IMR-90 (cell line): ENCODE measurements around the gene IFI30. TPM values are rescaled to one million over a fixed set of nuclear protein-coding genes. Genes with fewer than 3 reads are reported as not detected.

Experiments used
- ATAC-seq: fragments of 200-7000 bp; cut with Tn5 transposase; 2 replicates; pipeline ENCODE4 v1.9.1; 2020; ENCODE audit warnings: low read depth, mild to moderate bottlenecking, moderate library complexity
- BruUV-seq: library from RNA; stranded (reverse); fragments of 400-500 nt; replicated peaks from 2 replicates; lab custom pipeline; 2021; lab: Mats Ljungman, UMichigan
- CTCF ChIA-PET: fragments of 300-600 bp; formaldehyde crosslinking; extraction: SDS; loops from one replicate; lab custom pipeline; 2021; ENCODE audit warnings: antibody characterized with exemption; lab: Yijun Ruan, JAX
- POLR2A ChIA-PET: fragments of 300-600 bp; sonication (Branson Sonifier 250); formaldehyde crosslinking; loops from one replicate; lab custom pipeline; 2022; ENCODE audit warnings: antibody characterized with exemption; ENCODE audit not compliant: unreplicated experiment; lab: Charles Lee
- DNase-seq: peaks from one replicate; pipeline ENCODE4 v3.0.0; 2013
- H2AFZ ChIP-seq: replicated peaks from 2 replicates; pipeline ENCODE3; 2013; ENCODE audit warnings: low read length, mild to moderate bottlenecking; ENCODE audit not compliant: poor library complexity
- H2AK5ac ChIP-seq: 2 replicates; pipeline ENCODE4 v1.6.1; 2013; ENCODE audit warnings: low read depth, low read length, inconsistent platforms
- H2AK9ac ChIP-seq: replicated peaks from 2 replicates; pipeline ENCODE3; 2013; ENCODE audit warnings: mild to moderate bottlenecking, low read depth, low read length, moderate library complexity; ENCODE audit not compliant: poor library complexity
- H2BK120ac ChIP-seq: 2 replicates; pipeline ENCODE4 v1.6.1; 2013; ENCODE audit warnings: low read depth, low read length, inconsistent platforms
- H2BK15ac ChIP-seq: 3 replicates; pipeline ENCODE4 v1.6.1; 2013; ENCODE audit warnings: low read depth, low read length, inconsistent platforms
- H2BK20ac ChIP-seq: 2 replicates; pipeline ENCODE4 v1.6.1; 2013; ENCODE audit warnings: low read depth, mild to moderate bottlenecking, inconsistent platforms, low read length, moderate library complexity
- H2BK5ac ChIP-seq: 2 replicates; pipeline ENCODE4 v1.6.1; 2013; ENCODE audit warnings: mild to moderate bottlenecking, low read depth, low read length, inconsistent platforms; ENCODE audit not compliant: poor library complexity, severe bottlenecking
- H3K14ac ChIP-seq: replicated peaks from 2 replicates; pipeline ENCODE4 v1.6.1; 2013; ENCODE audit warnings: low read depth, low read length, inconsistent platforms
- H3K18ac ChIP-seq: 2 replicates; pipeline ENCODE4 v1.6.1; 2013; ENCODE audit warnings: low read depth, low read length, control low read depth
- H3K23ac ChIP-seq: 2 replicates; pipeline ENCODE4 v1.6.1; 2013; ENCODE audit warnings: low read depth, low read length, inconsistent platforms
- H3K27ac ChIP-seq: 2 replicates; pipeline ENCODE4 v1.5.1; 2013; ENCODE audit warnings: mild to moderate bottlenecking, control low read depth, low read length; ENCODE audit not compliant: insufficient read depth
- H3K27me3 ChIP-seq: 2 replicates; pipeline ENCODE4 v1.6.1; 2013; ENCODE audit warnings: low read length; ENCODE audit not compliant: control insufficient read depth, insufficient read depth
- H3K36me3 ChIP-seq: 2 replicates; pipeline ENCODE4 v1.6.1; 2013; ENCODE audit warnings: low read length, mixed read lengths; ENCODE audit not compliant: control insufficient read depth, insufficient read depth
- H3K4ac ChIP-seq: 2 replicates; pipeline ENCODE4 v1.6.1; 2013; ENCODE audit warnings: low read depth, low read length, inconsistent platforms
- H3K4me1 ChIP-seq: 2 replicates; pipeline ENCODE4 v1.6.1; 2013; ENCODE audit warnings: low read length, mixed read lengths; ENCODE audit not compliant: control insufficient read depth, insufficient read depth
- H3K4me2 ChIP-seq: 2 replicates; pipeline ENCODE4 v1.6.1; 2013; ENCODE audit warnings: low read depth, mild to moderate bottlenecking, control low read depth, low read length, moderate library complexity
- H3K4me3 ChIP-seq: 2 replicates; pipeline ENCODE4 v1.5.1; 2013; ENCODE audit warnings: low read depth, mild to moderate bottlenecking, control low read depth, low read length, moderate library complexity; ENCODE audit not compliant: insufficient read depth
- H3K56ac ChIP-seq: 2 replicates; pipeline ENCODE4 v1.6.1; 2013; ENCODE audit warnings: low read length, inconsistent platforms; ENCODE audit not compliant: insufficient read depth; ENCODE audit errors: extremely low read depth
- H3K79me1 ChIP-seq, 2 experiments: 2 replicates each; pipeline ENCODE4 v1.6.1; 2013; ENCODE audit warnings: low read length in 2 of 2, inconsistent platforms in 1 of 2, low read depth in 1 of 2
- H3K9ac ChIP-seq: 2 replicates; pipeline ENCODE4 v1.6.1; 2013; ENCODE audit warnings: low read depth, low read length, control low read depth
- H3K9me1 ChIP-seq: 2 replicates; pipeline ENCODE4 v1.6.1; 2013; ENCODE audit warnings: low read length, inconsistent platforms; ENCODE audit not compliant: insufficient read depth
- H3K9me3 ChIP-seq: 2 replicates; pipeline ENCODE4 v1.6.1; 2013; ENCODE audit warnings: low read length; ENCODE audit not compliant: control insufficient read depth, insufficient read depth
- H4K20me1 ChIP-seq: 2 replicates; pipeline ENCODE4 v1.6.1; 2013; ENCODE audit warnings: low read length, inconsistent platforms; ENCODE audit not compliant: insufficient read depth
- H4K5ac ChIP-seq: 2 replicates; pipeline ENCODE4 v1.6.1; 2013; ENCODE audit warnings: mild to moderate bottlenecking, low read depth, low read length, control low read depth
- H4K8ac ChIP-seq, 2 experiments: 2 replicates each; pipeline ENCODE4 v1.6.1; 2013; ENCODE audit warnings: low read depth in 2 of 2, low read length in 2 of 2, control low read depth in 1 of 2, inconsistent platforms in 1 of 2
- H4K91ac ChIP-seq: 2 replicates; pipeline ENCODE4 v1.6.1; 2013; ENCODE audit warnings: low read depth, low read length, inconsistent platforms; ENCODE audit not compliant: insufficient read depth
- CHD1 ChIP-seq: IDR thresholded peaks from 2 replicates; pipeline ENCODE4 v1.6.1; 2012; ENCODE audit warnings: low read depth, low read length, improper control_type of control experiment
- CTCF ChIP-seq: conservative IDR thresholded peaks from 2 replicates; pipeline ENCODE4 v1.5.1; 2012; ENCODE audit warnings: mild to moderate bottlenecking, low read depth, low read length, improper control_type of control experiment
- NFE2L2 ChIP-seq: fragments of 150-350 bp; IDR thresholded peaks from 2 replicates; pipeline ENCODE4 v1.6.1; 2016; ENCODE audit warnings: low read depth, mild to moderate bottlenecking, low read length
- POLR2A ChIP-seq: IDR thresholded peaks from 2 replicates; pipeline ENCODE4 v1.6.1; 2012; ENCODE audit warnings: mild to moderate bottlenecking, low read depth, low read length
- RCOR1 ChIP-seq: IDR thresholded peaks from 2 replicates; pipeline ENCODE4 v1.6.1; 2012; ENCODE audit warnings: mild to moderate bottlenecking, low read length, improper control_type of control experiment; ENCODE audit not compliant: insufficient replicate concordance
- SMC3 ChIP-seq: fragments of 150-350 bp; IDR thresholded peaks from 2 replicates; pipeline ENCODE4 v1.6.1; 2016; ENCODE audit warnings: low read depth, mild to moderate bottlenecking, antibody characterized with exemption, low read length, moderate library complexity
- WGBS, 2 experiments: methylation state at CpG; one replicate each; pipeline versions ENCODE4 v1.1.5 to v1.1.7; 2013; ENCODE audit warnings: missing lambda C conversion rate in 2 of 2; ENCODE audit not compliant: insufficient read length in 1 of 2; ENCODE audit errors: extremely low coverage in 2 of 2; 5-methylcytosine and 5-hydroxymethylcytosine counted together
- dilution Hi-C: fragments of 300-500 bp; cut with HindIII; formaldehyde crosslinking; loops from one replicate; pipeline ENCODE4 v1.14.3; 2018; ENCODE audit warnings: low sequenced_read_pairs; ENCODE audit not compliant: unreplicated experiment
- in situ Hi-C: fragments of 300-500 bp; cut with MboI; formaldehyde crosslinking; loops from 3 replicates; pipeline ENCODE4 v1.14.3; 2019; ENCODE audit warnings: low sequenced_read_pairs, inconsistent platforms, mixed read lengths
- intact Hi-C: fragments of 100-400 bp; cut with micrococcal nuclease; formaldehyde crosslinking; loops from 2 replicates; pipeline ENCODE4 v1.10.0; 2022
- polyA plus RNA-seq, 3 experiments: library from polyadenylated mRNA; depleted of rRNA; stranded (reverse); fragments of >200 nt; gene quantifications; 2 replicates each; pipeline ENCODE4 v1.2.3, GENCODE V29; 2012; ENCODE audit warnings: low replicate concordance in 1 of 3
- total RNA-seq: library from RNA; depleted of rRNA; stranded (reverse); fragments of >200 nt; gene quantifications from 2 replicates; pipeline ENCODE4 v1.2.3, GENCODE V29; 2012
- TF ChIP-seq, protein P1 (sequence below): fragments of 150-350 bp; IDR thresholded peaks from 2 replicates; pipeline ENCODE4 v1.6.1; 2016; ENCODE audit warnings: low read depth, mild to moderate bottlenecking, low read length, moderate library complexity, borderline replicate concordance

IFI30 gene
- total and polyA plus RNA-seq, 2 of the 4 experiments (the other 2 are of a cell fraction) = 2.3 TPM

DNA sequence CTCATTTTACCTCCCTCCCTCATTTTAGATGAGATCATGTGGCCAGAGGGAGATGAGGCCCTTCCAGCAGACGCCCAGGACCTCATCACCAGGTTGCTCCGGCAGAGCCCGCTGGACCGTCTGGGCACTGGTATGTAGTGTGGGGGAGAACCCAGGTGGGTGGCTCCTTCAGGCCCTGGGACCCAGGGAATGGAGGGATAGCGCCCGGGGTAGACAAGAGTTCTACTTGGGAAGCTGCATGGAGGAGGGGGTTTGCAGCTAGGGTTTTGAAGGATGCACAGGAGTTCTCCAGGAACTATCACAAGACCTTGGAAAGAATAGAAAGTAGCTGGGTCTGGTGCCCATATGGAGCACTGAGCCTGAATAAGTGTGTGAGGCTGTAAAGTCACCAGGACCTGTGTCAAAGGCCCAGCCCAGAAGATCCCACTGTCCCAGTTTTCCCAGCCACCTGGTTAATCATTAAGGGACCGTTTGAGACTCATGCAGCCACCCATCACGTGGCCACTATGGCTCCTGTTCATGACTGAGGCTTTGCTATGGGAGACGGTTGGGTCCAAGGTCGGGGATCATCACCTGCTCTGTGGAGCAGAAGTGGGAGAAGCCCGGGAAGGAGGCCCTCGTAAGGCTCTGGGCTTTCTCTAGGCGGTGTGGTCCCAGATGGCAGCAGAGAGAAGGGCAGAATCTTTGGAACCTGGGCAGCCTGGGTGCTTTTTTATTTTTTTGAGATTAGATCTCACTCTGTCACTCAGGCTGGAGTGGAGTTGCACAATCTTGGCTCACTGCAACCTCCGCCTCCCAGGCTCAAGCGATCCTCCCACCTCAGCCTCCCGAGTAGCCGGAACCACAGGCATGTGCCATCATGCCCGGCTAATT is 37.7 kb upstream of the IFI30 start:
- Histone ChIP-seq H3K27me3 (no peaks in the 10 kb centered on the region), H4K20me1 (no peaks in the 10 kb centered on the region), H3K27ac (no peak overlapping the region), H3K79me1 (no peaks in the 10 kb centered on the region), H3K14ac (no peak overlapping the region), H3K4me1 (no peaks in the 10 kb centered on the region), H3K56ac (no peak overlapping the region), H2BK20ac (no peak overlapping the region), H3K18ac (no peak overlapping the region), H2AK9ac (no peak overlapping the region), H2BK120ac (no peak overlapping the region), H2BK5ac (no peak overlapping the region), H4K5ac (no peak overlapping the region), H3K36me3 (peaks cover 41% of the 10 kb centered on the region), H2AFZ (no peak overlapping the region), H4K8ac (no peak overlapping the region), H2BK15ac (no peak overlapping the region), H3K23ac (no peak overlapping the region), H3K9ac (no peak overlapping the region), H3K4me3 (no peak overlapping the region), H3K9me3 (no peaks in the 10 kb centered on the region), H4K91ac (no peak overlapping the region), H3K4me2 (no peak overlapping the region), H3K4ac (no peak overlapping the region), H3K9me1 (no peaks in the 10 kb centered on the region; the same call in 1 of the 2 replicates), H2AK5ac (no peak overlapping the region)
- intact Hi-C loops (no loop called here), dilution Hi-C loops (no loop called here), in situ Hi-C loops (no loop called here)
- POLR2A ChIA-PET = no interaction called here
- ATAC-seq = no peak
- DNase-seq = no peak
- TF ChIP-seq NFE2L2 (no peak), CTCF (no peak), POLR2A (no peak), SMC3 (no peak), CHD1 (no peak), RCOR1 (no peak)
- TF ChIP-seq, protein P1, sequence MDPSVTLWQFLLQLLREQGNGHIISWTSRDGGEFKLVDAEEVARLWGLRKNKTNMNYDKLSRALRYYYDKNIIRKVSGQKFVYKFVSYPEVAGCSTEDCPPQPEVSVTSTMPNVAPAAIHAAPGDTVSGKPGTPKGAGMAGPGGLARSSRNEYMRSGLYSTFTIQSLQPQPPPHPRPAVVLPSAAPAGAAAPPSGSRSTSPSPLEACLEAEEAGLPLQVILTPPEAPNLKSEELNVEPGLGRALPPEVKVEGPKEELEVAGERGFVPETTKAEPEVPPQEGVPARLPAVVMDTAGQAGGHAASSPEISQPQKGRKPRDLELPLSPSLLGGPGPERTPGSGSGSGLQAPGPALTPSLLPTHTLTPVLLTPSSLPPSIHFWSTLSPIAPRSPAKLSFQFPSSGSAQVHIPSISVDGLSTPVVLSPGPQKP = no peak
- BruUV-seq = no TSS peak
- CTCF ChIA-PET = no interaction called here
- 88% methylated on average over 4 of the region's 18 CpGs; no CpG with 5 or more reads in 1 of the 2 experiments for WGBS, 2 experiments
